ENCODE data around the gene GTF3A.

Gene GTF3A

DNA sequence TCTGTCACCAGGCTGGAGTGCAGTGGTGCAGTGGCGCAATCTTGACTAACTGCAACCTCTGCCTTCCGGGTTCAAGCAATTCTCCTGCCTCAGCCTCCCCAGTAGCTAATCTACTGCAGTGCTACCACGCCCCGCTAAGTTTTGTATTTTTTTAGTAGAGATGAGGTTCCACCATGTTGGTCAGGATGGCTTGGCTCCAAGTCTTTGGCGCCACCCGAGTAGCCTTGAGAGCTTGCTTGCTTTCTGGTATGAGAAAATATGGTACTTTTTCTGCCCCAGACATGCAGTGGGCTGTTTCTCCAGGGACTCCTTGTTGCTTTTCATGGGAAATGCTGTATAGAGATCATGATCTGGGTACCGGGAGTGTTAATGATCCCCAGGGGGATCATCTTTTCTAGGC lies 34.5 kb upstream of the GTF3A start:
- H3K27ac ChIP-seq (ENCODE audit: low read length): no peak overlapping the region
- H3K79me2 ChIP-seq (ENCODE audit: low read length): no peaks in the 10 kb centered on the region
- no peaks in the 10 kb centered on the region for H3K27me3 ChIP-seq (replicated peaks; ENCODE audit: insufficient read depth, low read length)
- H3K4me3 ChIP-seq (ENCODE audit: low read length): no peak overlapping the region
- no peak overlapping the region for H3K4me2 ChIP-seq (ENCODE audit: low read depth, low read length)
- no peaks in the 10 kb centered on the region for H4K20me1 ChIP-seq (ENCODE audit: insufficient read depth, low read length)
- DNase-seq: no peak
- H3K9ac ChIP-seq (ENCODE audit: low read length): no peak overlapping the region
- H3K36me3 ChIP-seq (replicated peaks; ENCODE audit: insufficient read depth, low read length): no peaks in the 10 kb centered on the region
- H2AFZ ChIP-seq (ENCODE audit: low read length): no peak overlapping the region
- H3K4me1 ChIP-seq (ENCODE audit: low read length): no peaks in the 10 kb centered on the region
- H3K9me3 ChIP-seq (replicated peaks; ENCODE audit: insufficient read depth, low read length): no peaks in the 10 kb centered on the region
- H3K9me2 ChIP-seq (replicated peaks; ENCODE audit: insufficient read depth, low read length): no peaks in the 10 kb centered on the region
- TF ChIP-seq EZH2 (optimal IDR thresholded peaks at IDR 0.05; ENCODE audit: low read depth, low read length) (no peak), EZH2phosphoT487 (IDR thresholded peaks at IDR 0.05; ENCODE audit: low read length) (no peak)
- TF ChIP-seq, protein P1, sequence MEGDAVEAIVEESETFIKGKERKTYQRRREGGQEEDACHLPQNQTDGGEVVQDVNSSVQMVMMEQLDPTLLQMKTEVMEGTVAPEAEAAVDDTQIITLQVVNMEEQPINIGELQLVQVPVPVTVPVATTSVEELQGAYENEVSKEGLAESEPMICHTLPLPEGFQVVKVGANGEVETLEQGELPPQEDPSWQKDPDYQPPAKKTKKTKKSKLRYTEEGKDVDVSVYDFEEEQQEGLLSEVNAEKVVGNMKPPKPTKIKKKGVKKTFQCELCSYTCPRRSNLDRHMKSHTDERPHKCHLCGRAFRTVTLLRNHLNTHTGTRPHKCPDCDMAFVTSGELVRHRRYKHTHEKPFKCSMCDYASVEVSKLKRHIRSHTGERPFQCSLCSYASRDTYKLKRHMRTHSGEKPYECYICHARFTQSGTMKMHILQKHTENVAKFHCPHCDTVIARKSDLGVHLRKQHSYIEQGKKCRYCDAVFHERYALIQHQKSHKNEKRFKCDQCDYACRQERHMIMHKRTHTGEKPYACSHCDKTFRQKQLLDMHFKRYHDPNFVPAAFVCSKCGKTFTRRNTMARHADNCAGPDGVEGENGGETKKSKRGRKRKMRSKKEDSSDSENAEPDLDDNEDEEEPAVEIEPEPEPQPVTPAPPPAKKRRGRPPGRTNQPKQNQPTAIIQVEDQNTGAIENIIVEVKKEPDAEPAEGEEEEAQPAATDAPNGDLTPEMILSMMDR (IDR thresholded peaks at IDR 0.05; ENCODE audit: low read length): no peak
- H3F3A ChIP-seq (ENCODE audit: insufficient read depth, low read length): no peaks in the 10 kb centered on the region

DNA sequence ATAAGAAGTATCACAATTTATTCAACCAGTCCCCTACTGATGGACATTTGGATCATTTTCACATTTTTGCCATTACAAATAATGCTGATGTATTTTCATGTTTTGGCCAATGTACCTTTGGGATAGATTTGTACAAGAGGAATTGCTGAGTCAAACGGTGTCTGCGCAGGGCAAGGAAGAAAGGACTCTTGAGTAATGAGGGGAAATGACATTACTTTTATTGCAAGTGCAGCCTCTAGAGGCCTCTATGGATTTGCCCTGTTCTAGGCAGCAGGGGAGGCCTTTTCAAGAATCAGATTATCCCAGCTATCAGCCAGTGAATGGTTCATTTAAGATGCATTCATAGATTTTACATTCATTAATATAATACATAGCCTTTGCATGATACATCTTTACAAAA lies 32.9 kb upstream of the GTF3A start:
- Histone ChIP-seq H3K27ac (ENCODE audit: low read length) (no peak overlapping the region), H3F3A (ENCODE audit: insufficient read depth, low read length) (no peaks in the 10 kb centered on the region), H3K36me3 (replicated peaks; ENCODE audit: insufficient read depth, low read length) (no peaks in the 10 kb centered on the region), H4K20me1 (ENCODE audit: insufficient read depth, low read length) (no peaks in the 10 kb centered on the region), H3K27me3 (replicated peaks; ENCODE audit: insufficient read depth, low read length) (no peaks in the 10 kb centered on the region), H3K4me1 (ENCODE audit: low read length) (no peaks in the 10 kb centered on the region), H2AFZ (ENCODE audit: low read length) (no peak overlapping the region), H3K4me2 (ENCODE audit: low read depth, low read length) (no peak overlapping the region), H3K4me3 (ENCODE audit: low read length) (no peak overlapping the region), H3K9ac (ENCODE audit: low read length) (no peak overlapping the region), H3K9me2 (replicated peaks; ENCODE audit: insufficient read depth, low read length) (no peaks in the 10 kb centered on the region), H3K79me2 (ENCODE audit: low read length) (no peaks in the 10 kb centered on the region), H3K9me3 (replicated peaks; ENCODE audit: insufficient read depth, low read length) (no peaks in the 10 kb centered on the region)
- DNase-seq: no peak
- TF ChIP-seq, protein P1 (IDR thresholded peaks at IDR 0.05; ENCODE audit: low read length): no peak
- TF ChIP-seq EZH2phosphoT487 (IDR thresholded peaks at IDR 0.05; ENCODE audit: low read length) (no peak), EZH2 (optimal IDR thresholded peaks at IDR 0.05; ENCODE audit: low read depth, low read length) (no peak)

DNA sequence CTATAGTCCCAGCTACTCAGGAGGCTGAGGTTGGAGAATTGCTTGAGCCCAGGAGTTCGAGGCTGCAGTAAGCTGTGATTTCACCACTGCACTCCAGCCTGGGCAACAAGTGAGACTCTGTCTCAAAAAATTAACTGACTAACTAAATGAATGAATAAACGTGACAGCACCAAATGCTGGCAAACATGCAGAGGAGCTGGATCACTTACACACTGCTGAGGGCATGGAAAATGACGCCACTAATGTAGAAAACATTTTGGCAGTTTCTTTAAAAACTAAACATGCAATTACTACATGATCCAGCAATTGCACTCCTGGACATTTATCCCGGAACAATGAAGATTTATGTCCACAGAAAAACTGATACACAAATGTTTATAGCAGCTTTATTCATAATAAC lies 31.3 kb upstream of the GTF3A start:
- Histone ChIP-seq H3K9ac (ENCODE audit: low read length) (no peak overlapping the region), H3K4me3 (ENCODE audit: low read length) (no peak overlapping the region), H3F3A (ENCODE audit: insufficient read depth, low read length) (no peaks in the 10 kb centered on the region), H3K36me3 (replicated peaks; ENCODE audit: insufficient read depth, low read length) (no peaks in the 10 kb centered on the region), H2AFZ (ENCODE audit: low read length) (no peak overlapping the region), H3K27ac (ENCODE audit: low read length) (no peak overlapping the region), H3K79me2 (ENCODE audit: low read length) (no peaks in the 10 kb centered on the region), H3K4me1 (ENCODE audit: low read length) (no peaks in the 10 kb centered on the region), H3K27me3 (replicated peaks; ENCODE audit: insufficient read depth, low read length) (no peaks in the 10 kb centered on the region), H4K20me1 (ENCODE audit: insufficient read depth, low read length) (no peaks in the 10 kb centered on the region), H3K9me2 (replicated peaks; ENCODE audit: insufficient read depth, low read length) (no peaks in the 10 kb centered on the region), H3K4me2 (ENCODE audit: low read depth, low read length) (no peak overlapping the region), H3K9me3 (replicated peaks; ENCODE audit: insufficient read depth, low read length) (no peaks in the 10 kb centered on the region)
- TF ChIP-seq EZH2 (optimal IDR thresholded peaks at IDR 0.05; ENCODE audit: low read depth, low read length) (no peak), EZH2phosphoT487 (IDR thresholded peaks at IDR 0.05; ENCODE audit: low read length) (no peak)
- TF ChIP-seq, protein P1 (IDR thresholded peaks at IDR 0.05; ENCODE audit: low read length): no peak
- DNase-seq: no peak
